ENCODE results near the gene PARD3B. TPM values are rescaled to one million over a fixed set of nuclear protein-coding genes. Genes with fewer than 3 reads are reported as not detected.

Gene PARD3B
- total RNA-seq, 1 experiment from 2014 or later = 3.6 TPM

GRCh38 chr2:205640716-205641115 is 1095.4 kb downstream of the PARD3B start:
- Histone ChIP-seq H3K36me3 (ENCODE audit: control insufficient read depth, insufficient read depth, low read length) (no peaks in the 10 kb centered on the region), H3K27me3 (ENCODE audit: control insufficient read depth, insufficient read depth, low read length) (peaks cover 6% of the 10 kb centered on the region; the same call in 1 of the 2 replicates), H3K9me3 (ENCODE audit: control insufficient read depth, insufficient read depth, low read depth, low read length) (no peaks in the 10 kb centered on the region), H3K27ac (ENCODE audit: low read length) (no peak overlapping the region), H3K4me3 (ENCODE audit: low read depth in 2 of 2, low read length in 2 of 2) (no peak overlapping the region), H3K4me1 (ENCODE audit: control insufficient read depth, insufficient read depth, low read length) (no peaks in the 10 kb centered on the region)
- POLR2A ChIA-PET = no interaction called here
- DNase-seq (ENCODE audit: low read depth, low spot score) = no peak
- in situ Hi-C loops (cut with HindIII; ENCODE audit: low pct_unique_long_range_greater_than_20kb, low sequenced_read_pairs) = no loop called here
- TF ChIP-seq TCF7L2 (IDR thresholded peaks at IDR 0.05; ENCODE audit: low read depth, low read length) (no peak), CTCF (IDR thresholded peaks at IDR 0.05) (no peak), REST (IDR thresholded peaks at IDR 0.05; ENCODE audit: insufficient read depth in 1 of 2, low read depth in 2 of 2, low read length in 1 of 2) (no peak), POLR2AphosphoS5 (IDR thresholded peaks at IDR 0.05; ENCODE audit: low read depth, low read length) (no peak)
- intact Hi-C loops (cut with micrococcal nuclease; ENCODE audit: unreplicated experiment) = no loop called here
- CTCF ChIA-PET = no interaction called here
- BruUV-seq (replicated peaks) = no TSS peak
- no peak for ATAC-seq

- intact Hi-C loops (cut with micrococcal nuclease; ENCODE audit: unreplicated experiment) = no loop called here
- BruUV-seq (replicated peaks) = no TSS peak
- TF ChIP-seq REST (IDR thresholded peaks at IDR 0.05; ENCODE audit: insufficient read depth in 1 of 2, low read depth in 2 of 2, low read length in 1 of 2) (no peak), SIN3A (IDR thresholded peaks at IDR 0.05; ENCODE audit: borderline replicate concordance, insufficient read depth, low read depth, low read length) (no peak), POLR2AphosphoS5 (IDR thresholded peaks at IDR 0.05; ENCODE audit: low read depth, low read length) (no peak), CTCF (IDR thresholded peaks at IDR 0.05) (no peak)
- ChIA-PET CTCF (no interaction called here), POLR2A (no interaction called here)
- H3K4me3 ChIP-seq (ENCODE audit: low read depth in 2 of 2, low read length in 2 of 2) = no peak overlapping the region
- H3K27ac ChIP-seq (ENCODE audit: low read length) = no peak overlapping the region
- no peaks in the 10 kb centered on the region for H3K36me3 ChIP-seq (ENCODE audit: control insufficient read depth, insufficient read depth, low read length)
- no peak for ATAC-seq
- H3K4me1 ChIP-seq (ENCODE audit: control insufficient read depth, insufficient read depth, low read length) = no peaks in the 10 kb centered on the region
- in situ Hi-C loops (cut with HindIII; ENCODE audit: low pct_unique_long_range_greater_than_20kb, low sequenced_read_pairs) = no loop called here
- no peaks in the 10 kb centered on the region for H3K9me3 ChIP-seq (ENCODE audit: control insufficient read depth, insufficient read depth, low read depth, low read length)
- H3K27me3 ChIP-seq (ENCODE audit: control insufficient read depth, insufficient read depth, low read length) = 0 out of 2 replicates have a peak, but pooled peaks cover 4% of the 10 kb centered on the region
- no peak for DNase-seq (ENCODE audit: low read depth, low spot score)
Measured at GRCh38 chr2:205642599-205643356, 1097.5 kb downstream of the PARD3B start.

Data from Panc1 (cell line).